ENCODE data around the gene OBSCN. TPM values are rescaled to one million over a fixed set of nuclear protein-coding genes. Genes with fewer than 3 reads are reported as not detected.

OBSCN gene
- total and polyA plus RNA-seq, 9 donors, result 184 to 401 (median 297) TPM

GRCh38 chr1:228341814-228342626 is 134.2 kb downstream of the OBSCN start:
- Histone ChIP-seq H3K4me3 (ENCODE audit: low read length) (no peak overlapping the region), H3K36me3 (ENCODE audit: control insufficient read depth, insufficient read depth, low read length) (peaks cover 65% of the 10 kb centered on the region), H3K27me3 (ENCODE audit: control insufficient read depth, insufficient read depth, low read length) (no peaks in the 10 kb centered on the region), H3K27ac (ENCODE audit: low read length) (no peak overlapping the region), H3K4me1 (ENCODE audit: control insufficient read depth, insufficient read depth, low read length) (no peaks in the 10 kb centered on the region), H3K9me3 (replicated peaks; ENCODE audit: control insufficient read depth, low read depth, low read length) (no peaks in the 10 kb centered on the region)
- DNase-seq, result no peak
- 88% methylated on average over 17 of the region's 20 CpGs for WGBS (ENCODE audit: insufficient coverage)

- H3K4me3 ChIP-seq (ENCODE audit: low read length), result no peak overlapping the region
- no peaks in the 10 kb centered on the region for H3K9me3 ChIP-seq (replicated peaks; ENCODE audit: control insufficient read depth, low read depth, low read length)
- no peak for DNase-seq
- 75% methylated on average over 8 of the region's 8 CpGs for WGBS (ENCODE audit: insufficient coverage)
- H3K36me3 ChIP-seq (ENCODE audit: control insufficient read depth, insufficient read depth, low read length), result peaks cover 63% of the 10 kb centered on the region
- H3K4me1 ChIP-seq (ENCODE audit: control insufficient read depth, insufficient read depth, low read length), result no peaks in the 10 kb centered on the region
- H3K27ac ChIP-seq (ENCODE audit: low read length), result no peak overlapping the region
- no peaks in the 10 kb centered on the region for H3K27me3 ChIP-seq (ENCODE audit: control insufficient read depth, insufficient read depth, low read length)
Observed at GRCh38 chr1:228342627-228343190, 134.9 kb downstream of the OBSCN start.

GRCh38 chr1:228343191-228343661 is 135.4 kb downstream of the OBSCN start:
- Histone ChIP-seq H3K9me3 (replicated peaks; ENCODE audit: control insufficient read depth, low read depth, low read length) (no peaks in the 10 kb centered on the region), H3K36me3 (ENCODE audit: control insufficient read depth, insufficient read depth, low read length) (peaks cover 58% of the 10 kb centered on the region), H3K27ac (ENCODE audit: low read length) (no peak overlapping the region), H3K4me1 (ENCODE audit: control insufficient read depth, insufficient read depth, low read length) (no peaks in the 10 kb centered on the region), H3K4me3 (ENCODE audit: low read length) (no peak overlapping the region), H3K27me3 (ENCODE audit: control insufficient read depth, insufficient read depth, low read length) (no peaks in the 10 kb centered on the region)
- WGBS (ENCODE audit: insufficient coverage), result 86% methylated on average over 16 of the region's 19 CpGs
- no peak for DNase-seq

GRCh38 chr1:228344631-228345072 is 136.8 kb downstream of the OBSCN start:
- no peaks in the 10 kb centered on the region for H3K27me3 ChIP-seq (ENCODE audit: control insufficient read depth, insufficient read depth, low read length)
- H3K4me3 ChIP-seq (ENCODE audit: low read length), result no peak overlapping the region
- WGBS (ENCODE audit: insufficient coverage), result 83% methylated on average over 5 of the region's 5 CpGs
- H3K27ac ChIP-seq (ENCODE audit: low read length), result no peak overlapping the region
- H3K36me3 ChIP-seq (ENCODE audit: control insufficient read depth, insufficient read depth, low read length), result peaks cover 50% of the 10 kb centered on the region
- H3K9me3 ChIP-seq (replicated peaks; ENCODE audit: control insufficient read depth, low read depth, low read length), result no peaks in the 10 kb centered on the region
- H3K4me1 ChIP-seq (ENCODE audit: control insufficient read depth, insufficient read depth, low read length), result no peaks in the 10 kb centered on the region
- DNase-seq, result no peak

GRCh38 chr1:228345201-228345930 is 137.5 kb downstream of the OBSCN start:
- Histone ChIP-seq H3K4me1 (ENCODE audit: control insufficient read depth, insufficient read depth, low read length) (no peaks in the 10 kb centered on the region), H3K27ac (ENCODE audit: low read length) (no peak overlapping the region), H3K36me3 (ENCODE audit: control insufficient read depth, insufficient read depth, low read length) (peaks cover 48% of the 10 kb centered on the region), H3K4me3 (ENCODE audit: low read length) (no peak overlapping the region), H3K27me3 (ENCODE audit: control insufficient read depth, insufficient read depth, low read length) (no peaks in the 10 kb centered on the region), H3K9me3 (replicated peaks; ENCODE audit: control insufficient read depth, low read depth, low read length) (no peaks in the 10 kb centered on the region)
- DNase-seq, result no peak
- WGBS (ENCODE audit: insufficient coverage), result 80% methylated on average over 14 of the region's 17 CpGs

GRCh38 chr1:228346731-228347130 is 138.9 kb downstream of the OBSCN start:
- no peak for DNase-seq
- H3K4me3 ChIP-seq (ENCODE audit: low read length), result no peak overlapping the region
- H3K27ac ChIP-seq (ENCODE audit: low read length), result no peak overlapping the region
- 73% methylated on average over 7 of the region's 9 CpGs for WGBS (ENCODE audit: insufficient coverage)
- H3K4me1 ChIP-seq (ENCODE audit: control insufficient read depth, insufficient read depth, low read length), result no peaks in the 10 kb centered on the region
- no peaks in the 10 kb centered on the region for H3K9me3 ChIP-seq (replicated peaks; ENCODE audit: control insufficient read depth, low read depth, low read length)
- no peaks in the 10 kb centered on the region for H3K27me3 ChIP-seq (ENCODE audit: control insufficient read depth, insufficient read depth, low read length)
- peaks cover 40% of the 10 kb centered on the region for H3K36me3 ChIP-seq (ENCODE audit: control insufficient read depth, insufficient read depth, low read length)

- no peaks in the 10 kb centered on the region for H3K4me1 ChIP-seq (ENCODE audit: control insufficient read depth, insufficient read depth, low read length)
- peaks cover 39% of the 10 kb centered on the region for H3K36me3 ChIP-seq (ENCODE audit: control insufficient read depth, insufficient read depth, low read length)
- DNase-seq, result no peak
- no peaks in the 10 kb centered on the region for H3K9me3 ChIP-seq (replicated peaks; ENCODE audit: control insufficient read depth, low read depth, low read length)
- H3K27me3 ChIP-seq (ENCODE audit: control insufficient read depth, insufficient read depth, low read length), result no peaks in the 10 kb centered on the region
- 74% methylated on average over 6 of the region's 7 CpGs for whole genome bisulfite sequencing (ENCODE audit: insufficient coverage)
- H3K4me3 ChIP-seq (ENCODE audit: low read length), result no peak overlapping the region
- no peak overlapping the region for H3K27ac ChIP-seq (ENCODE audit: low read length)
Observed at GRCh38 chr1:228347181-228347580, 139.3 kb downstream of the OBSCN start.

GRCh38 chr1:228348708-228349467 is 141.0 kb downstream of the OBSCN start:
- DNase-seq, result no peak
- Histone ChIP-seq H3K36me3 (ENCODE audit: control insufficient read depth, insufficient read depth, low read length) (peaks cover 46% of the 10 kb centered on the region), H3K4me3 (ENCODE audit: low read length) (no peak overlapping the region), H3K4me1 (ENCODE audit: control insufficient read depth, insufficient read depth, low read length) (no peaks in the 10 kb centered on the region), H3K27ac (ENCODE audit: low read length) (no peak overlapping the region), H3K9me3 (replicated peaks; ENCODE audit: control insufficient read depth, low read depth, low read length) (no peaks in the 10 kb centered on the region), H3K27me3 (ENCODE audit: control insufficient read depth, insufficient read depth, low read length) (no peaks in the 10 kb centered on the region)
- WGBS (ENCODE audit: insufficient coverage), result 79% methylated on average over 5 of the region's 12 CpGs

- Histone ChIP-seq H3K27ac (ENCODE audit: low read length) (no peak overlapping the region), H3K4me3 (ENCODE audit: low read length) (no peak overlapping the region), H3K4me1 (ENCODE audit: control insufficient read depth, insufficient read depth, low read length) (no peaks in the 10 kb centered on the region), H3K27me3 (ENCODE audit: control insufficient read depth, insufficient read depth, low read length) (no peaks in the 10 kb centered on the region), H3K36me3 (ENCODE audit: control insufficient read depth, insufficient read depth, low read length) (peaks cover 51% of the 10 kb centered on the region), H3K9me3 (replicated peaks; ENCODE audit: control insufficient read depth, low read depth, low read length) (no peaks in the 10 kb centered on the region)
- DNase-seq, result no peak
- WGBS (ENCODE audit: insufficient coverage), result 85% methylated on average over 11 of the region's 15 CpGs
Observed at GRCh38 chr1:228349701-228350171, 141.9 kb downstream of the OBSCN start.

Data from muscle of leg (tissue), 11 donors.